Left lung (tissue), 10 donors: ENCODE measurements around the gene C17orf113. TPM values are rescaled to one million over a fixed set of nuclear protein-coding genes. Genes with fewer than 3 reads are reported as not detected.

ENCODE experiments used
- ATAC-seq: fragments of 200-7000 bp; cut with Tn5 transposase; one replicate; pipeline ENCODE4 v1.9.1; 2020; ENCODE audit warnings: moderate library complexity
- DNase-seq, 4 donors: peaks; one replicate each; pipeline ENCODE4 v3.0.0-alpha.2; 2013 to 2020
- H3K27ac ChIP-seq, 2 donors: fragments of 200-600 bp; sonication (generic) in 1 of 2; one replicate each; pipeline versions ENCODE4 v1.5.0 to v1.8.0; 2020 to 2021
- H3K27me3 ChIP-seq, 2 donors: fragments of 200-600 bp; sonication (generic) in 1 of 2; one replicate each; pipeline versions ENCODE4 v1.5.0 to v1.8.0; 2020 to 2021
- H3K36me3 ChIP-seq, 2 donors: fragments of 200-600 bp; sonication (generic) in 1 of 2; one replicate each; pipeline versions ENCODE4 v1.5.0 to v1.8.0; 2020 to 2021
- H3K4me1 ChIP-seq, 2 donors: fragments of 200-600 bp; one replicate each; pipeline ENCODE4 v1.8.0; 2021
- H3K4me3 ChIP-seq, 2 donors: fragments of 200-600 bp; sonication (generic) in 1 of 2; one replicate each; pipeline versions ENCODE4 v1.5.0 to v1.8.0; 2020 to 2021; ENCODE audit warnings: mild to moderate bottlenecking in 1 of 2
- H3K9me3 ChIP-seq, 2 donors: fragments of 200-600 bp; sonication (generic) in 1 of 2; one replicate each; pipeline versions ENCODE4 v1.5.0 to v1.8.0; 2020 to 2021
- intact Hi-C, 2 donors: fragments of 100-400 bp; cut with DNase I; formaldehyde crosslinking; loops; one replicate each; pipeline versions ENCODE4 v1.11.2 to v1.14.2; 2022
- polyA plus RNA-seq, 6 donors: library from polyadenylated mRNA; unstranded; fragments of 120-200 nt; gene quantifications; one replicate each; pipeline ENCODE4 v1.2.1, GENCODE V29; 2013; ENCODE audit not compliant: insufficient read length in 6 of 6
- total RNA-seq, 2 donors: library from RNA; stranded (reverse); fragmentation: NEBNext Ultra II Directional; extraction: Animal tissue kit (Norgen Biotek cat#: 25700); gene quantifications; one replicate each; pipeline ENCODE4 v1.2.1, GENCODE V29; 2021
- TF ChIP-seq, protein P1 (sequence below), 2 donors: fragments of 200-600 bp; sonication (generic) in 1 of 2; IDR thresholded peaks; one replicate each; pipeline versions ENCODE4 v1.5.0 to v1.8.0; 2021; ENCODE audit warnings: antibody characterized with exemption in 2 of 2
- donor health status: DM: no; HTN: yes; CAD: no.
- donor health status: DM: no; HTN: no; CAD: no.

C17orf113 gene
- total and polyA plus RNA-seq, 8 donors, result 0.58 to 5.2 (median 4.3) TPM

DNA sequence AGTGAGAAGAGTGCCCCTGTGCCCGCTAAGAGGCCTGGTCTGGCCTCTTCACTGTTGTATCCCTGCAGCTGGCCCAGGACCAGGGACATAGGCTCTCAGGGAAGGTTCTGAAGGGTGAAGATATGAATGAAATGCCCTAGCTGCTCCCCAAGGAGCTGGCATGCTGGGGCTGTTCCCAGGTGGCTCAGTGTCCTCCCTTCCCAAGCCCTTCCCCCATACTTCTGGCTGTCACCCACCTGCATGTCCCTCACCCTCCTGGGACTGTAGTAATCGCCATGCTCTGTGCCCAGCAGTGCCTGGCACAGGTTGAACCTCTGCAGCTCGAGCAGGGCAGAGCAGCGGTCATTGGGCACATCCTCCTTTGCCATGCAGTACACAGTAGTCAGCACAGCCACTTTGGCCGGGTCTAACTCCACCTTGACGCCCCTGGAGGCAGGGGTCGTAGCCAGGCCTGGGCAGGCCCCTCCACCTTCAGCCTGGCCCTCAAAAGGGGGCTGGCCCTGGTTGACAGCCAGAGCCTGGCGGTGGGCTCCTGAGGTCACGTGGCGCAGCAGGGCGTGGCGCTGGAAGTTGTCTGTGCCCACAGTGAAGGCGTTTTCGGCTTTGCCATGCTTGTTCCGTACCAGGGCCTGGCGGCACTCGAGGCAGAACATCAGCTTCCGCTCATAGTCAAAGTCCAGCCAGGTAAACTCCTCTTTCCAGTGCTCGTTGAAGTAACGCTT lies 7.6 kb downstream of the C17orf113 start:
- H3K9me3 ChIP-seq, result no peaks in the 10 kb centered on the region
- no peak overlapping the region for H3K4me3 ChIP-seq
- H3K4me1 ChIP-seq, result peaks cover 4 to 8% of the 10 kb centered on the region in 2 donors
- TF ChIP-seq, protein P1, sequence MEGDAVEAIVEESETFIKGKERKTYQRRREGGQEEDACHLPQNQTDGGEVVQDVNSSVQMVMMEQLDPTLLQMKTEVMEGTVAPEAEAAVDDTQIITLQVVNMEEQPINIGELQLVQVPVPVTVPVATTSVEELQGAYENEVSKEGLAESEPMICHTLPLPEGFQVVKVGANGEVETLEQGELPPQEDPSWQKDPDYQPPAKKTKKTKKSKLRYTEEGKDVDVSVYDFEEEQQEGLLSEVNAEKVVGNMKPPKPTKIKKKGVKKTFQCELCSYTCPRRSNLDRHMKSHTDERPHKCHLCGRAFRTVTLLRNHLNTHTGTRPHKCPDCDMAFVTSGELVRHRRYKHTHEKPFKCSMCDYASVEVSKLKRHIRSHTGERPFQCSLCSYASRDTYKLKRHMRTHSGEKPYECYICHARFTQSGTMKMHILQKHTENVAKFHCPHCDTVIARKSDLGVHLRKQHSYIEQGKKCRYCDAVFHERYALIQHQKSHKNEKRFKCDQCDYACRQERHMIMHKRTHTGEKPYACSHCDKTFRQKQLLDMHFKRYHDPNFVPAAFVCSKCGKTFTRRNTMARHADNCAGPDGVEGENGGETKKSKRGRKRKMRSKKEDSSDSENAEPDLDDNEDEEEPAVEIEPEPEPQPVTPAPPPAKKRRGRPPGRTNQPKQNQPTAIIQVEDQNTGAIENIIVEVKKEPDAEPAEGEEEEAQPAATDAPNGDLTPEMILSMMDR (IDR thresholded peaks at IDR 0.05), result no peak
- intact Hi-C loops, result no loop called here
- DNase-seq (no peak), ATAC-seq (no peak)
- no peak overlapping the region for H3K27ac ChIP-seq
- peaks cover 4 to 18% of the 10 kb centered on the region in 2 donors for H3K27me3 ChIP-seq
- H3K36me3 ChIP-seq, result no peaks in the 10 kb centered on the region

DNA sequence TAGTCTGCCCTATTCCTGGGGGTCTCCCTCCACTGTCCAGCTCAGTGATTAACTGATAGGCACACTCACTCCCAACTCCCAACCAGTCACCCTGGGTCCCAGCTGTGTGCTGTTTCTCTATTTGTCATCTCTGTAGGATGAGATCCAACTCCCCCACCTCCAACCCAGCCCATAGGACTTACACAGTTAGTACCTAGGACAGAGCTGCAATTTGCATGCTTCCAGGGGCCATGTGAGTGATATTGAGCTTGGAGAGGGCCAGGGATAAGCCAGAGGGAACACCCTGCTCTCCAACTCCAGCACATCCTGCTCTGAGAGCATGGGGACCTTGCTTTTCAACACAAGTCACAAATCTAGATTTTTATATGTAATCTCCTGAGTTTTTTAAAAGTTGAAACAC lies 8.8 kb downstream of the C17orf113 start:
- H3K9me3 ChIP-seq, result no peaks in the 10 kb centered on the region
- DNase-seq (no peak), ATAC-seq (no peak)
- peaks cover 4 to 8% of the 10 kb centered on the region in 2 donors for H3K4me1 ChIP-seq
- no peaks in the 10 kb centered on the region for H3K36me3 ChIP-seq
- H3K27ac ChIP-seq, result no peak overlapping the region
- intact Hi-C loops, result no loop called here
- H3K4me3 ChIP-seq, result no peak overlapping the region
- TF ChIP-seq, protein P1 (IDR thresholded peaks at IDR 0.05), result no peak
- H3K27me3 ChIP-seq, result peaks cover 4 to 18% of the 10 kb centered on the region in 2 donors

DNA sequence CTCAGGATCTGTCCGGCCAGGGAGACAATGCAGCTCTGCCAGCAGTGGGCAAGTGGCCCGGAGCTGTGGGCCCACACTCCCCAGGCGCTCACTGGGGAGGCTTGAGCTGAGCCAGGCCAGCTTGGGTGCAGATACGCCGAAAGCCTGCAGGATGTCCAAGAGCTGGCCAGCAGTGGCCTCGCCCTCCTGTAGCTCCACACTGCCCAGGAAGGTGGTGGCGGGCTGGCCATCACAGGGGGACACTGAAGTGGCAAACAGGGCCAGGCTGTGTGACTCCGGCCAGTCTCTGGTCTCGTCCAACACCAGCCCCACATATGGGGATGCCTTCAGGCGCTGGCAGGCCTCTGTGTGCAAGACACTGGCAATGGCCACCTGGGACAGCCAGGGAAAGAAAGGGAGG lies 9.6 kb downstream of the C17orf113 start:
- ATAC-seq, result no peak
- H3K27me3 ChIP-seq, result peaks cover 4 to 18% of the 10 kb centered on the region in 2 donors

DNA sequence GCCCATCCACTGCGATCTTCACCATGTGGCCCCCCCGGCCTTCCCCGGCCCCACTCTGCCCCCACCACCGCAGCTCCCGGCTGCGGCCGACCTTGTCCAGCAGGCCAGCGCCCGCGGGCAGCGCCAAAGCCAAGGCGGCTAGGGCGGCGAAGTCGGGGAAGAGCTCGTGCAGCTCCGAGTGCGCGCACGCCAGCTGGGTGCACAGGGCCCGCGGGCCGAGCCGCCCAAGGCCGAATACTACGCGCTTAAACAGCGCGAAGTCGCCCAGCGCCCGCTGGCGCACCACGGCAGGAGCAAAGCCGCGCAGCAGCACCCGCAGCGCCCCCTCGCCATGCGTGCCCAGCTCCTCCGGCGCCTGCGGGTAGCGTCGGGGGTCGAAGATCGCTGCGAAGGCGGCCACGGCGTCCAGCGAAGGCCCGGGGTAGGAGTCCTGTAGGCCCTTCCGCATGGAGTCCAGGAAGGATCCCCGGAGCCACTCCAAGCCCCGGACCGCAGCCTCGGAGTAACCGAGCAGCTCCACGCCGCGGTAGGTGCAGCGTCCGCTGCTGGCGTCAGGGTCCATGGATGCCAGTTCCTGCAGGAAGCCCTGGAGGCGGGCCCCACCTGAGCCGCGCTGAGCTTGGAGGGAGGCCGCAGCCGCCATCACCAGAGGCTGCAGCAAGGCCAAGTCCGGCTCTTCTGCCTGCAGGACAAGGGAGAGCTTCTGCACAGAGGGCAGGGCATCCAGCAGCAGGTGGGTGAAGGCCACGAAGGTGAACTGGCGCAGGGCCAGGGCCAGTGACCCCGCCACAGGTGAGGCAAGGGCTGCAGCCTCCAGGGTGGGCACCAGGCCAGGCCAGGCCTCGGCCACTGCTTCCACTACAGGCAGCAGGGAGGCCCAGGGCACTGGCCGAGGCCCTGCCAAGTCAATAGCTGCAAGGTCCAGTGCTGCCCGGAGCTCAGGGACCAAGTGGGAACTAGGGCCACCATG lies 10.3 kb downstream of the C17orf113 start:
- H3K4me3 ChIP-seq, result no peak overlapping the region
- no peaks in the 10 kb centered on the region for H3K36me3 ChIP-seq
- no peaks in the 10 kb centered on the region for H3K9me3 ChIP-seq
- intact Hi-C loops, result no loop called here
- peaks cover 4 to 8% of the 10 kb centered on the region in 2 donors for H3K4me1 ChIP-seq
- ATAC-seq, result peak; percentile 21
- TF ChIP-seq, protein P1 (IDR thresholded peaks at IDR 0.05), result no peak
- peaks cover 4 to 18% of the 10 kb centered on the region in 2 donors for H3K27me3 ChIP-seq
- peak in 1 of 4 donors; percentile 77 for DNase-seq
- H3K27ac ChIP-seq, result no peak overlapping the region

More for the DNA sequence above, 9.6 kb downstream of the C17orf113 start:
- H3K36me3 ChIP-seq, result no peaks in the 10 kb centered on the region
- peaks cover 4 to 8% of the 10 kb centered on the region in 2 donors for H3K4me1 ChIP-seq
- TF ChIP-seq, protein P1 (IDR thresholded peaks at IDR 0.05), result no peak
- no peak overlapping the region for H3K27ac ChIP-seq
- H3K9me3 ChIP-seq, result no peaks in the 10 kb centered on the region
- no peak overlapping the region for H3K4me3 ChIP-seq
- DNase-seq, result peak in 1 of 4 donors; percentile 71
- intact Hi-C loops, result no loop called here
